MM.1S (cell line): Measurements from ENCODE around the gene APOBEC2.

Source experiments
- CTCF ChIP-seq: fragments of 300-600 bp; sonication (generic); IDR thresholded peaks from 2 replicates; pipeline ENCODE4 v1.5.1; 2016; ENCODE audit warnings: antibody characterized with exemption, low read length, mixed read lengths
- EZH2 ChIP-seq: fragments of 300-600 bp; sonication (generic); optimal IDR thresholded peaks from 2 replicates; pipeline ENCODE3; 2017; ENCODE audit warnings: low read depth, mild to moderate bottlenecking, antibody characterized with exemption, low read length, mixed read lengths

GRCh38 chr6:41071501-41071922 lies 18.5 kb downstream of the APOBEC2 start:
- TF ChIP-seq EZH2 (no peak), CTCF (no peak)
